Kidney (tissue), 14 donors: Measurements from ENCODE around the gene NTNG1. TPM values are rescaled to one million over a fixed set of nuclear protein-coding genes. Genes with fewer than 3 reads are reported as not detected.

Source experiments
- DNase-seq, 5 donors: peaks; one replicate each; pipeline ENCODE4 v3.0.0-alpha.2; 2013 to 2020
- FAIRE-seq: peaks from 2 replicates; lab custom pipeline; 2012; peaks lifted over from hg19 to GRCh38; lab: Jason Lieb, UNC
- H3K27ac ChIP-seq, 2 donors: one replicate each; pipeline ENCODE4 v1.7.0; 2013; ENCODE audit warnings: low read depth in 2 of 2, low read length in 2 of 2, inconsistent platforms in 1 of 2
- H3K27me3 ChIP-seq: one replicate; pipeline ENCODE4 v1.7.1; 2013; ENCODE audit warnings: low read length, inconsistent platforms; ENCODE audit not compliant: control insufficient read depth, insufficient read depth
- H3K36me3 ChIP-seq, 3 donors: one replicate each; pipeline versions ENCODE4 v1.7.0 to v1.7.1; 2013; ENCODE audit warnings: low read length in 3 of 3, control low read depth in 1 of 3, inconsistent platforms in 1 of 3; ENCODE audit not compliant: insufficient read depth in 3 of 3, control insufficient read depth in 2 of 3
- H3K4me1 ChIP-seq, 3 donors: one replicate each; pipeline versions ENCODE4 v1.7.0 to v1.7.1; 2013; ENCODE audit warnings: low read length in 3 of 3, inconsistent platforms in 1 of 3, low read depth in 1 of 3; ENCODE audit not compliant: control insufficient read depth in 2 of 3, insufficient read depth in 2 of 3
- H3K4me3 ChIP-seq, 3 donors: one replicate each; pipeline versions ENCODE4 v1.7.0 to v1.8.1; 2013; ENCODE audit warnings: low read length in 3 of 3, control low read depth in 1 of 3, inconsistent platforms in 1 of 3
- H3K9ac ChIP-seq, 3 donors: one replicate each; pipeline versions ENCODE4 v1.7.0 to v1.7.1; 2013; ENCODE audit warnings: low read length in 3 of 3, control low read depth in 1 of 3, inconsistent platforms in 1 of 3
- H3K9me3 ChIP-seq, 3 donors: one replicate each; pipeline versions ENCODE4 v1.7.0 to v1.7.1; 2013; ENCODE audit warnings: low read length in 3 of 3, control low read depth in 1 of 3, inconsistent platforms in 1 of 3; ENCODE audit not compliant: control insufficient read depth in 2 of 3, insufficient read depth in 1 of 3
- CTCF ChIP-seq: IDR thresholded peaks from 3 replicates; pipeline ENCODE4 v1.5.1; 2012; ENCODE audit warnings: mild to moderate bottlenecking, moderate library complexity, borderline replicate concordance; ENCODE audit not compliant: insufficient read depth; ENCODE audit errors: extremely low read depth
- intact Hi-C: fragments of 100-400 bp; cut with DNase I; formaldehyde crosslinking; loops from one replicate; pipeline ENCODE4 v1.11.1; 2022
- polyA plus RNA-seq: library from polyadenylated mRNA; stranded (reverse); fragments of 350-450 nt; fragmentation: Illumina TruSeq; extraction: RNeasy Lipid Tissue Mini Kit (QIAGEN cat#74804); gene quantifications from one replicate; pipeline ENCODE4 v1.2.3, GENCODE V29; 2014; ENCODE audit warnings: low read depth, low replicate concordance; ENCODE audit not compliant: insufficient read depth
- total RNA-seq: library from RNA; stranded (reverse); fragmentation: NEBNext Ultra II Directional; extraction: Animal tissue kit (Norgen Biotek cat#: 25700); gene quantifications from one replicate; pipeline ENCODE4 v1.2.1, GENCODE V29; 2021
- donor health status: control.
- donor health status: control.
- donor health status: control.
- donor health status: control.
- donor health status: control.
- donor health status: DM: yes; HTN: yes; CAD: no.
- donor health status: Normal renal cell carcinoma (clear cell type).

NTNG1 gene
- total and polyA plus RNA-seq, 2 donors from 2014 or later, result 2.8 to 7.7 TPM

- no peaks in the 10 kb centered on the region for H3K36me3 ChIP-seq
- H3K27me3 ChIP-seq, result no peaks in the 10 kb centered on the region
- no peak overlapping the region for H3K4me3 ChIP-seq
- no peak overlapping the region for H3K27ac ChIP-seq
- DNase-seq, result peak in 2 of 5 donors; percentile 4 to 22
- intact Hi-C loops, result no loop called here
- TF ChIP-seq CTCF, result no peak
- H3K4me1 ChIP-seq, result peaks cover 0 to 4% (median 0%) of the 10 kb centered on the region in 3 donors
- no peak for FAIRE-seq
- H3K9me3 ChIP-seq, result no peaks in the 10 kb centered on the region
- H3K9ac ChIP-seq, result no peak overlapping the region
Measured at GRCh38 chr1:107291987-107292386, 151.1 kb downstream of the NTNG1 start.

GRCh38 chr1:107293901-107294613, 153.2 kb downstream of the NTNG1 start:
- no peak for TF ChIP-seq CTCF
- DNase-seq, result no peak
- Histone ChIP-seq H3K9ac (no peak overlapping the region), H3K27me3 (no peaks in the 10 kb centered on the region), H3K4me3 (no peak overlapping the region), H3K9me3 (no peaks in the 10 kb centered on the region), H3K27ac (no peak overlapping the region), H3K36me3 (no peaks in the 10 kb centered on the region), H3K4me1 (peaks cover 0 to 4% (median 0%) of the 10 kb centered on the region in 3 donors)
- intact Hi-C loops, result no loop called here
- no peak for FAIRE-seq

GRCh38 chr1:107294686-107295085, 153.8 kb downstream of the NTNG1 start:
- H3K27me3 ChIP-seq, result no peaks in the 10 kb centered on the region
- no peak for FAIRE-seq
- peaks cover 0 to 4% (median 0%) of the 10 kb centered on the region in 3 donors for H3K4me1 ChIP-seq
- no peaks in the 10 kb centered on the region for H3K9me3 ChIP-seq
- no peak overlapping the region for H3K27ac ChIP-seq
- H3K9ac ChIP-seq, result no peak overlapping the region
- H3K36me3 ChIP-seq, result no peaks in the 10 kb centered on the region
- no peak overlapping the region for H3K4me3 ChIP-seq
- intact Hi-C loops, result no loop called here
- no peak for DNase-seq
- TF ChIP-seq CTCF, result no peak
